Testis (tissue), 3 donors: Measurements from ENCODE around the gene NRP2. TPM values are rescaled to one million over a fixed set of nuclear protein-coding genes. Genes with fewer than 3 reads are reported as not detected.

ENCODE experiments used
- DNase-seq: peaks from one replicate; pipeline ENCODE4 v3.0.0-alpha.2; 2019
- H3K27ac ChIP-seq, 2 donors: fragments of 200-600 bp; sonication (generic); one replicate each; pipeline ENCODE4 v1.5.1; 2019
- H3K27me3 ChIP-seq: fragments of 200-600 bp; sonication (generic); one replicate; pipeline ENCODE4 v1.5.1; 2019
- H3K36me3 ChIP-seq: fragments of 200-600 bp; sonication (generic); one replicate; pipeline ENCODE4 v1.5.1; 2017; ENCODE audit warnings: low read depth; ENCODE audit errors: missing control alignments
- H3K4me1 ChIP-seq: fragments of 200-600 bp; sonication (generic); one replicate; pipeline ENCODE4 v1.5.1; 2019
- H3K4me3 ChIP-seq, 2 donors: fragments of 200-600 bp; sonication (generic); one replicate each; pipeline ENCODE4 v1.5.1; 2017 to 2019
- H3K9me3 ChIP-seq: fragments of 200-600 bp; sonication (generic); one replicate; pipeline ENCODE4 v1.5.1; 2017
- CTCF ChIP-seq, 3 experiments: fragments of 450-650 bp in 2 of 3; fragments of 200-600 bp in 1 of 3; sonication (generic) in 1 of 3; IDR thresholded peaks; one replicate each; pipeline ENCODE4 v1.5.1; 2016 to 2019; ENCODE audit warnings: antibody characterized with exemption in 3 of 3, mild to moderate bottlenecking in 2 of 3, moderate library complexity in 1 of 3
- POLR2A ChIP-seq: fragments of 450-650 bp; IDR thresholded peaks from one replicate; pipeline ENCODE4 v1.6.1; 2017; ENCODE audit warnings: antibody characterized with exemption, mild to moderate bottlenecking, moderate library complexity
- WGBS, 2 donors: methylation state at CpG; one replicate each; pipeline ENCODE4 v1.1.5; 2018; 5-methylcytosine and 5-hydroxymethylcytosine counted together
- intact Hi-C: fragments of 100-400 bp; cut with DNase I; formaldehyde crosslinking; loops from one replicate; pipeline ENCODE4 v1.15.1; 2023; ENCODE audit warnings: low total_unique reads
- polyA plus RNA-seq: library from polyadenylated mRNA; stranded (reverse); fragments of 350-450 nt; fragmentation: Illumina TruSeq; extraction: RNeasy Lipid Tissue Mini Kit (QIAGEN cat#74804); gene quantifications from one replicate; pipeline ENCODE4 v1.2.3, GENCODE V29; 2014; ENCODE audit warnings: low read depth, low replicate concordance; ENCODE audit not compliant: insufficient read depth
- total RNA-seq, 2 donors: library from RNA; depleted of rRNA; stranded (reverse); fragments of >200 nt; gene quantifications; one replicate each; pipeline ENCODE4 v1.2.3, GENCODE V29; 2016

Gene NRP2
- total and polyA plus RNA-seq, 3 donors from 2014 or later, result 6.3 to 10.6 (median 6.3) TPM

- TF ChIP-seq POLR2A (no peak), CTCF (IDR thresholded peaks at IDR 0.05) (no peak)
- no peak overlapping the region for H3K4me3 ChIP-seq
- peaks cover 18% of the 10 kb centered on the region for H3K4me1 ChIP-seq
- no peaks in the 10 kb centered on the region for H3K9me3 ChIP-seq
- 50 to 62% methylated on average over 14 of the region's 14 CpGs for WGBS, 2 donors
- no peaks in the 10 kb centered on the region for H3K36me3 ChIP-seq
- intact Hi-C loops, result no loop called here
- DNase-seq, result no peak
- H3K27ac ChIP-seq, result peak overlapping the region in 1 of 2 donors; percentile 45
- H3K27me3 ChIP-seq, result no peaks in the 10 kb centered on the region
Measured at GRCh38 chr2:205733648-205734047, 51.3 kb downstream of the NRP2 start.

DNA sequence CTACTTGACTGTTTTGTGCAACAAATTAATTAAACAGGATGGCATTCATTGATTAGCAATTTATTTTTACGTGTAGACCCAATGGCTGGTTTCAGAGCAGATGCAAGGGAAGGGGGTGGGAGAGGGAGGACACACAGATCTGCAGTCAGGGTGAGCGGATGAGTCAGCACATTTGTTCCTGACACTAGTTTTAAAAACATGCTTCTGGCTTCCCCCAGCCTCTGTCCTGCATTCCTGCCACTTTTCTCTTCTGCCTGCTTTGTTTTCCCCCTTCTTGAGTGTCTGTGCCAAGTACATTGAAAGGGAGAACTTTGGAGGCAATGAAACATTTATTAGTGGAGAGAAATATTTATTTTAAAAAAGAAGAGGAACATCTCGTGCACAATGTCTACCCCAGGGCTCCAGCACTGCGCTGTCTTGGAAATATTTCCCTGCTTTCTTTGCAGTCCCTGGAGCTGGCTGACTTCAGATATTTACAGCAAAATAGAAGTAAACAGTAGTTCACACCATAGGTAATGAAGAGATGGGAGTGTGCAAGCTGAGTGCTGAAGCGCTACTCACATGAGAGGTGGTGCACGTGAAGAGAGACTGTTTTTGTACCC is 52.2 kb downstream of the NRP2 start:
- TF ChIP-seq POLR2A (no peak), CTCF (IDR thresholded peaks at IDR 0.05) (no peak)
- H3K27me3 ChIP-seq, result no peaks in the 10 kb centered on the region
- intact Hi-C loops, result no loop called here
- peak; percentile 73 for DNase-seq
- H3K9me3 ChIP-seq, result no peaks in the 10 kb centered on the region
- no peak overlapping the region for H3K4me3 ChIP-seq
- peaks cover 18% of the 10 kb centered on the region for H3K4me1 ChIP-seq
- peak overlapping the region in 1 of 2 donors; percentile 33 for H3K27ac ChIP-seq
- WGBS, 2 donors, result 49 to 52% methylated on average over 6 of the region's 6 CpGs
- H3K36me3 ChIP-seq, result no peaks in the 10 kb centered on the region

DNA sequence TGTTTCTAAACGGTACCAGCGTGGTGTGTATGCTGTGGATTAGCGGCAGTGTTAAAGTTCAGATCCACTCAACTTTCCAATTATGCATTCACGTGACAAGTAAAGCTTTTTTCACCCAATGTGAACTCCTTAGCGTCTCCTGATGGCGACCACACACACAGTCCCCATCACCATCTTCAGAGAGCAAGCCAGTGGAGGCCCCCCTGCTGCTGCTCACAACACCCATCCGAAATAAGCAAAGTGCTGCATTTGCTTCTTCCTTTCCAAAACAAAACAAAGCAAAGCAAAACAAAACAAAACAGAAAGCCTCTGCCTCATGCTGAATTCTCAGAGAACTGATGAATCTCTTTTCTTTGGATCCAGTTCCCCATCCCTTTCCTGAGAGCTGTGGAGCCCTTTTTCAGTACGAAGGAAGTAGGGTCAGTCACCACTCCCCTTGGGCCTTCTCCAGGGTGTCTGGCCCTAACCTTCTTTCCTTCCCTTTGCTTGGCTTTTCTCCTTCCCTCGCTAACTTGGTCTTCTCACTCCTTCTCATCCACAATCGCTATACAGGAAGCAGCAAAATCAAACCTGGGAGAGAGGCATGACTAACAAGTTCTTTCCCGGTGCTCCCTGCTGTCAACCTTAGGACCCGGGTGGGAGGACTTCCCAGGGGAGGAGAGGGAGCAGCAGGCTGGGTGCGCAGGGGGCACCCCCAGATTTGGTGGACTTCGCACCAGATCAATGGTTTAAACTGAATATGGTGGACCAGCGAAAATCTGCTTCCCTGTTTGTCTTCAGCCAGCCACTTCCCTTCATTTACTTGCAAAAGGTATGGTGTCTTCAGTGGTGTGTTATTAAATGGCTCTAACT is 56.0 kb downstream of the NRP2 start:
- TF ChIP-seq CTCF (IDR thresholded peaks at IDR 0.05) (no peak), POLR2A (no peak)
- no peak overlapping the region for H3K4me3 ChIP-seq
- intact Hi-C loops, result no loop called here
- DNase-seq, result no peak
- H3K4me1 ChIP-seq, result peaks cover 17% of the 10 kb centered on the region
- WGBS, 2 donors, result 63 to 82% methylated on average over 15 of the region's 15 CpGs
- H3K27ac ChIP-seq, result peak overlapping the region; percentile 51 to 61
- H3K9me3 ChIP-seq, result no peaks in the 10 kb centered on the region
- H3K36me3 ChIP-seq, result no peaks in the 10 kb centered on the region
- H3K27me3 ChIP-seq, result no peaks in the 10 kb centered on the region

DNA sequence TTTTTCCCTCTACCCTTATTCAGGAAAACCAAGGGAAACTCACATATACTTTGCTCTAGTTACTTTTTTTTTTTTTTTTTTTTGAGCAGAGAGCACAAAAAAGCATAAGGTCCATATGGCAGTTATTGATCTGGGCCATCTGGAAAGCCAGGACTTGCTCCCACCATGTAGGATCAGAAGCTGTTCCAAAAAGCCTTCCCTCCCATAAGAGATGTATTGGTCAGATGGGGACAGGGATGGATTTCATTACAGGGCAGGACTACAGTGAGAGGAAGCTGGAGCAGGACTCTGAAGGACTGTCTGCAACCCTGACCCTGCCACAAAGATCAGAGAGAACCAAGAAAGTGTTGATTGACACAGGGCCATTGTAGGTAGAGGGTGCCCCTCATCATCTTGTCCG is 57.3 kb downstream of the NRP2 start:
- no peak overlapping the region for H3K27ac ChIP-seq
- WGBS, 2 donors, result 95 to 100% methylated on average over 1 of the region's 1 CpG
- TF ChIP-seq CTCF (IDR thresholded peaks at IDR 0.05) (no peak), POLR2A (no peak)
- H3K27me3 ChIP-seq, result no peaks in the 10 kb centered on the region
- H3K4me3 ChIP-seq, result no peak overlapping the region
- no peak for DNase-seq
- no peaks in the 10 kb centered on the region for H3K9me3 ChIP-seq
- intact Hi-C loops, result no loop called here
- H3K36me3 ChIP-seq, result no peaks in the 10 kb centered on the region
- peaks cover 4% of the 10 kb centered on the region for H3K4me1 ChIP-seq
